ENCODE measurements around the gene PBX1. TPM values are rescaled to one million over a fixed set of nuclear protein-coding genes. Genes with fewer than 3 reads are reported as not detected.

Gene PBX1
- polyA plus RNA-seq, 1 donor (not counting 4 experiments of a cell fraction or from before 2014, with no cell fraction given), result 2.2 TPM

DNA sequence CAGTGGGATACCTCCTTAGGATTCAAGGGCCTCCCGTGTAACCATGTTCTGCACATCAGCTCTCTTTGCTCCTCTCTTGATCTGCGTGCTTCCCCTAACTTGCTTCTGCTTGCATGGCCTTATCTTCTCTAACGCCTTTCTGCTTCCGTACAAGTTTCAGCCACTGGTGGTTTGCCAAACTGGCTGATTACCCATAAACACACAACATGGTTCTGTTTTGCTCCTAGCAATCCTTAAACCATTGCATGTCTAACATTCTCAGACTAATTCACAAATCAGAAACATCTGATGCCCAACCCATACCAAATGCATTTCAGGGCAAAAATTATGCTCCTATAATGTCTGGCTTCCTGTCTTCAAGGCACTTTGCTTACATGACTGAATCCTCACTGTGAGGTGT, 166.4 kb downstream of the PBX1 start:
- no peak overlapping the region for H3K4me3 ChIP-seq (ENCODE audit: control insufficient read depth in 2 of 3, extremely low read depth in 1 of 3, insufficient read depth in 2 of 3, low read depth in 1 of 3, low read length in 3 of 3)
- H2AFZ ChIP-seq (ENCODE audit: control insufficient read depth, low read length), result peak overlapping the region; percentile 25
- no peak overlapping the region for H3K9ac ChIP-seq (ENCODE audit: control insufficient read depth, extremely low read depth, insufficient read depth, low read length)
- no peaks in the 10 kb centered on the region for H3K36me3 ChIP-seq (ENCODE audit: control insufficient read depth in 2 of 2, extremely low read depth in 1 of 2, insufficient read depth in 2 of 2, low read length in 2 of 2)
- H3K27ac ChIP-seq (ENCODE audit: control insufficient read depth, insufficient read depth, low read length), result no peak overlapping the region
- H3K4me1 ChIP-seq (ENCODE audit: control insufficient read depth, extremely low read depth, insufficient read depth, low read length), result no peaks in the 10 kb centered on the region
- FAIRE-seq (peak; percentile 32), DNase-seq (ENCODE audit: low read depth, low spot score) (no peak)
- H3K79me2 ChIP-seq (ENCODE audit: control insufficient read depth, insufficient read depth, low read length), result no peaks in the 10 kb centered on the region
- TF ChIP-seq EZH2 (IDR thresholded peaks at IDR 0.05; ENCODE audit: low read length), result no peak
- TF ChIP-seq, protein P1, sequence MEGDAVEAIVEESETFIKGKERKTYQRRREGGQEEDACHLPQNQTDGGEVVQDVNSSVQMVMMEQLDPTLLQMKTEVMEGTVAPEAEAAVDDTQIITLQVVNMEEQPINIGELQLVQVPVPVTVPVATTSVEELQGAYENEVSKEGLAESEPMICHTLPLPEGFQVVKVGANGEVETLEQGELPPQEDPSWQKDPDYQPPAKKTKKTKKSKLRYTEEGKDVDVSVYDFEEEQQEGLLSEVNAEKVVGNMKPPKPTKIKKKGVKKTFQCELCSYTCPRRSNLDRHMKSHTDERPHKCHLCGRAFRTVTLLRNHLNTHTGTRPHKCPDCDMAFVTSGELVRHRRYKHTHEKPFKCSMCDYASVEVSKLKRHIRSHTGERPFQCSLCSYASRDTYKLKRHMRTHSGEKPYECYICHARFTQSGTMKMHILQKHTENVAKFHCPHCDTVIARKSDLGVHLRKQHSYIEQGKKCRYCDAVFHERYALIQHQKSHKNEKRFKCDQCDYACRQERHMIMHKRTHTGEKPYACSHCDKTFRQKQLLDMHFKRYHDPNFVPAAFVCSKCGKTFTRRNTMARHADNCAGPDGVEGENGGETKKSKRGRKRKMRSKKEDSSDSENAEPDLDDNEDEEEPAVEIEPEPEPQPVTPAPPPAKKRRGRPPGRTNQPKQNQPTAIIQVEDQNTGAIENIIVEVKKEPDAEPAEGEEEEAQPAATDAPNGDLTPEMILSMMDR (optimal IDR thresholded peaks at IDR 0.05 in 1 of 3, IDR thresholded peaks at IDR 0.05 in 1 of 3, conservative IDR thresholded peaks at IDR 0.05 in 1 of 3; ENCODE audit: extremely low read depth in 1 of 3, insufficient read depth in 2 of 3, low read length in 3 of 3), result no peak
- H3K9me3 ChIP-seq (ENCODE audit: control insufficient read depth, low read depth, low read length), result no peaks in the 10 kb centered on the region
- H3K27me3 ChIP-seq (ENCODE audit: control insufficient read depth, extremely low read depth, insufficient read depth, low read length), result no peaks in the 10 kb centered on the region
- dilution Hi-C loops (cut with MboI; ENCODE audit: extremely low pct_ligation_motif_present, low sequenced_read_pairs), result no loop called here
- no peaks in the 10 kb centered on the region for H3K9me1 ChIP-seq (ENCODE audit: control insufficient read depth, extremely low read depth, insufficient read depth, low read length)
- H3K4me2 ChIP-seq (ENCODE audit: control insufficient read depth, extremely low read depth, insufficient read depth, low read depth, low read length), result no peak overlapping the region
- no peaks in the 10 kb centered on the region for H4K20me1 ChIP-seq (ENCODE audit: control insufficient read depth, extremely low read depth, insufficient read depth, low read length)

- H3K9me3 ChIP-seq (ENCODE audit: control insufficient read depth, low read depth, low read length), result no peaks in the 10 kb centered on the region
- H3K4me3 ChIP-seq (ENCODE audit: control insufficient read depth in 2 of 3, extremely low read depth in 1 of 3, insufficient read depth in 2 of 3, low read depth in 1 of 3, low read length in 3 of 3), result no peak overlapping the region
- dilution Hi-C loops (cut with MboI; ENCODE audit: extremely low pct_ligation_motif_present, low sequenced_read_pairs), result no loop called here
- H3K9ac ChIP-seq (ENCODE audit: control insufficient read depth, extremely low read depth, insufficient read depth, low read length), result no peak overlapping the region
- DNase-seq (ENCODE audit: low read depth, low spot score) (no peak), FAIRE-seq (no peak)
- TF ChIP-seq, protein P1 (optimal IDR thresholded peaks at IDR 0.05 in 1 of 3, IDR thresholded peaks at IDR 0.05 in 1 of 3, conservative IDR thresholded peaks at IDR 0.05 in 1 of 3; ENCODE audit: extremely low read depth in 1 of 3, insufficient read depth in 2 of 3, low read length in 3 of 3), result no peak
- TF ChIP-seq EZH2 (IDR thresholded peaks at IDR 0.05; ENCODE audit: low read length), result no peak
- H3K9me1 ChIP-seq (ENCODE audit: control insufficient read depth, extremely low read depth, insufficient read depth, low read length), result no peaks in the 10 kb centered on the region
- no peaks in the 10 kb centered on the region for H3K27me3 ChIP-seq (ENCODE audit: control insufficient read depth, extremely low read depth, insufficient read depth, low read length)
- no peaks in the 10 kb centered on the region for H4K20me1 ChIP-seq (ENCODE audit: control insufficient read depth, extremely low read depth, insufficient read depth, low read length)
- no peaks in the 10 kb centered on the region for H3K79me2 ChIP-seq (ENCODE audit: control insufficient read depth, insufficient read depth, low read length)
- H2AFZ ChIP-seq (ENCODE audit: control insufficient read depth, low read length), result no peak overlapping the region
- H3K4me1 ChIP-seq (ENCODE audit: control insufficient read depth, extremely low read depth, insufficient read depth, low read length), result no peaks in the 10 kb centered on the region
- H3K36me3 ChIP-seq (ENCODE audit: control insufficient read depth in 2 of 2, extremely low read depth in 1 of 2, insufficient read depth in 2 of 2, low read length in 2 of 2), result no peaks in the 10 kb centered on the region
- no peak overlapping the region for H3K27ac ChIP-seq (ENCODE audit: control insufficient read depth, insufficient read depth, low read length)
- H3K4me2 ChIP-seq (ENCODE audit: control insufficient read depth, extremely low read depth, insufficient read depth, low read depth, low read length), result no peak overlapping the region
Measured at GRCh38 chr1:164726235-164726634, 167.3 kb downstream of the PBX1 start.
